GM19240 (cell line): ENCODE data around the gene MYBPC1.
"Not testable (repeated sequence)": the region's sequence is repeated elsewhere in the genome, so short reads cannot be mapped to it uniquely, and the experiment has no call there.

Experiments used
- DNase-seq: peaks from one replicate; pipeline ENCODE4 v3.0.0; 2011; ENCODE audit warnings: low spot score; ENCODE audit not compliant: insufficient read length

The MYBPC1 gene, protein sequence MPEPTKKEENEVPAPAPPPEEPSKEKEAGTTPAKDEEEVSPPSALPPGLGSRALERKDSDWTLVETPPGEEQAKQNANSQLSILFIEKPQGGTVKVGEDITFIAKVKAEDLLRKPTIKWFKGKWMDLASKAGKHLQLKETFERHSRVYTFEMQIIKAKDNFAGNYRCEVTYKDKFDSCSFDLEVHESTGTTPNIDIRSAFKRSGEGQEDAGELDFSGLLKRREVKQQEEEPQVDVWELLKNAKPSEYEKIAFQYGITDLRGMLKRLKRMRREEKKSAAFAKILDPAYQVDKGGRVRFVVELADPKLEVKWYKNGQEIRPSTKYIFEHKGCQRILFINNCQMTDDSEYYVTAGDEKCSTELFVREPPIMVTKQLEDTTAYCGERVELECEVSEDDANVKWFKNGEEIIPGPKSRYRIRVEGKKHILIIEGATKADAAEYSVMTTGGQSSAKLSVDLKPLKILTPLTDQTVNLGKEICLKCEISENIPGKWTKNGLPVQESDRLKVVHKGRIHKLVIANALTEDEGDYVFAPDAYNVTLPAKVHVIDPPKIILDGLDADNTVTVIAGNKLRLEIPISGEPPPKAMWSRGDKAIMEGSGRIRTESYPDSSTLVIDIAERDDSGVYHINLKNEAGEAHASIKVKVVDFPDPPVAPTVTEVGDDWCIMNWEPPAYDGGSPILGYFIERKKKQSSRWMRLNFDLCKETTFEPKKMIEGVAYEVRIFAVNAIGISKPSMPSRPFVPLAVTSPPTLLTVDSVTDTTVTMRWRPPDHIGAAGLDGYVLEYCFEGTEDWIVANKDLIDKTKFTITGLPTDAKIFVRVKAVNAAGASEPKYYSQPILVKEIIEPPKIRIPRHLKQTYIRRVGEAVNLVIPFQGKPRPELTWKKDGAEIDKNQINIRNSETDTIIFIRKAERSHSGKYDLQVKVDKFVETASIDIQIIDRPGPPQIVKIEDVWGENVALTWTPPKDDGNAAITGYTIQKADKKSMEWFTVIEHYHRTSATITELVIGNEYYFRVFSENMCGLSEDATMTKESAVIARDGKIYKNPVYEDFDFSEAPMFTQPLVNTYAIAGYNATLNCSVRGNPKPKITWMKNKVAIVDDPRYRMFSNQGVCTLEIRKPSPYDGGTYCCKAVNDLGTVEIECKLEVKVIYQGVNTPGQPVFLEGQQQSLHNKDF

DNA sequence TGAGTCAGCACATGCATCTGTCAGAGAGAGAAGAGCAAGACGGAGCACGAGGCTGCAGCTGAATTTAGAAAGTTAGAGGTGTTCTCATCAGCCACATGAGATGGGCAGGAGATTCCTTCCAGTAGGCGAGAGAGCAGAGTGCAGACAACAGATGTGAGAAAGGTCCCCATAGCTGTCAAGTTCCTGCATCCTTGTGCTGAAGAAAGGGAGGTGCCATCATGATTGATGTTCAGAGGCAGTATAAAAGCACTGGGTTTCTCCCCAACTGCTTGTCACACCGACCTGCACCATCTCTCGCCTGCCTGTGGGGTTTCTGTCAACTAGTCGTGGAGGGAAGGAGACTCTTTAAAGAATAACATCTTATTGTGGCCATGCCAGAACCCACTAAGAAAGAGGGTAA is at the start of gene MYBPC1:
TSS of gene MYBPC1 (plus strand) at position 272 of the 400 bp plus-strand sequence. CDS start at position 372, 100 bp downstream.
- DNase-seq, result no peak

DNA sequence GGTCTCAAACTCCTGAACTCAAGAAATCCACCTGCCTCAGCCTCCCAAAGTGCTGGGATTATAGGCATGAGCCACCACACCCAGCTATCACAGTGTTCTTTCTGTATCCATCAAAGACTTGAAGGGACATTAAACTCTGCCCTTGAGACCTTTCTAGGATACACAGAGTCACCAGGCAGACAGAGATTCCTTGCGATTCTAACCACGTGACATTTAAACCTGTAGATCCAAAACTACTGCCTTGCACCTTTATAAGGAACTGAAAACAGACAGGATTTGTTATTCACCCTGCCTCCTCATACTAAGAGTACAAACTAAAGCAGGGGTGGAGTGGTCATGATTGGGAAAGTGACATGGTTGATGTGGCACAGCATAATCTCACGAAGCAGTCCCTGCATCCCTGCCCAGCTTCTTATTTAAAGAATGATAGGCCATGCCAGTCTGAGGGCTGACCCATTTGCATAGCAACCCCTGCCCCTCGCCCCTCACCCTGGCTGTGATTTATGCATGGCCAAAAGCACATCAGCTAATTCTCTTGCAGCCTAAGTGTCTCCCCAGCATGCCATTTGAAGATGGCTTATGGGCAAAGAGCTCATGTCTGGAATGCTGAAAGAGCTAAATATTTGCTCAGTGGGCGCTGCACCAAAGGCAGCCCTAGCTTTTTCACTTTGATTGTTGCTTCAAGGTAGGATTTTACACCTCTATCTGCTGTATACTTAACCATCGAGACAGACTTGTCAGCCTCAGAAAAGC is 43.2 kb upstream of the MYBPC1 start:
- no peak for DNase-seq

DNA sequence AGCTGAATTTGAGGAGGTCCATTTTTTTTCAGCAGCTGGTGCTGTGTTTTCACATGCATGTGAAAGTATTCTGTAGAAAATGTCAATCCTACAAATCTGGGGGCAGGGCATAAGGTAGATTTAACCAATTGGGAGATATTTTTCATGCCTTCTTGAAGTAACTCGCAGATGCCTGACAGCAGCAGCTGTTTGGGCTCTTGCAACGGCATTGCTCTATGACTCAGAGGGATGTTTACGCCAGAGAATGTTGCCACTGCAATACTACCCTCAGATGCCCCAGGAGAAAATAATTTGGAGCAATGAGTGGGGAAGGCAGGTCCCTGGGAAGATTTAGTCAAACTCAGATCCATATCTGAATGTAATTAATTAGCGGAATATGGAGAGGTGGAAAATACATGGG is 42.5 kb upstream of the MYBPC1 start:
- no peak for DNase-seq

DNA sequence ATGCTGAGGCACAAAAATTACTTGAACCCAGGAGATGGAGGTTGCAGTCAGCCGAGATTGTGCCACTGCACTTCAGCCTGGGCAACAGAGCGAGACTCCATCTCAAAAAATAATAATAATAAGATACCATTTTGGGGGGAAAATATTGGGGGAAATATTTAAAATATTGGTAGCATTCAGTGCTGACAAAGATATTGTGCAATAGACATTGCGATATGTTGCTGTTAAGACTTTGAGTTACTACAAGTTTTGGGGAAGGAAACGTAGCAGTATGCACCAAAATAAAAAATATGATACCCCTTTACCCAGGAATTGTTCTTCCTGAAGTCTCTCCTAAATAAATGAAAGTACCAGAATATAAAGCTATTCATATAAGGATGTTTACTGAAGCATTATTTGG is 37.7 kb upstream of the MYBPC1 start:
- no peak for DNase-seq

DNA sequence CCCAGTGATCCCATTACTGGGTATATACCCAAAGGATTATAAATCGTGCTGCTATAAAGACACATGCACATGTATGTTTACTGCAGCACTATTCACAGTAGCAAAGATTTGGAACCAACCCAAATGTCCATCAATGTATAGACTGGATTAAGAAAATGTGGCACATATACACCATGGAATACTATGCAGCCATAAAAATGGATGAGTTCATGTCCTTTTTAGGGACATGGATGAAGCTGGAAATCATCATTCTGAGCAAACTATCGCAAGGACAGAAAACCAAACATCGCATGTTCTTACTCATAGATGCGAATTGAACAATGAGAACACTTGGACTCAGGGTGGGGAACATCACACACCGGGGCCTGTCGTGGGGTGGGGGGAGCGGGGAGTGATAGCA is 36.0 kb upstream of the MYBPC1 start:
- not testable (repeated sequence) for DNase-seq

DNA sequence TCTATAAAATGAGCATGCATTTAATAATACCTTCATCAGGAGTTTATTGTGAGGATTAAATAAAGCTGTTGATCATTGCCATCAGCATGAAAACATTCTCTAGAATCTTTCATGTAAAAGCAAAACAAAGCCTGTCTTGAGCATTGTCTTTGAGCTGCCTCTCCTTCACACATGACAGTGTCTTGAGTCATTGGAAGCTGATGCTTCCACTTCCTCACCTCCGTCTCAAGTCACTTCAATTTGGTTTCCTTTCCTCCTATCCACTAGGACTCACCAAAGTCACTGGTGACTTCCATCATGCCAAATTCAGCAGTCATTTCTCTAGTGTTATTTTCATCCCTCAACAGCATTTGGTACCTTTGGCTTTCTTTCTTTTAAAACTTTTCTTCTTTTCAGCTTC is 31.6 kb upstream of the MYBPC1 start:
- no peak for DNase-seq

DNA sequence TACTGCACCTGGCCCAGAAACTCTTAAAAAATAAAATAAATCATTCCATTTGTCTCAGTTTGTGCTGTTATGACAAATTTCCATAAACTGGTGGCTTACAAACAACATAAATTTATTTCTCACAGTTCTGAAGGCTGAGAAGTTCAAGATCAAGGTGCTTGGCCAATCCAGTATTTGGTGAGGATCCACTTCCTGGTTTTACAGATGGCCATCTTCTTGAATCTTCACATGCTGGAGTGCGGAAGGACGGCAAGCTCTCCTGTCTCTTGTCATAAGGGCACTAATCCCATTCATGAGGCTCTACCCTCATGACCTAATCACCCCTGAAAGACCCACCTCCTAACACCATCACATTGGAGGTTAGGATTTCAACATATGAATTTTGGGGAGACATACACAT is 29.9 kb upstream of the MYBPC1 start:
- no peak for DNase-seq

DNA sequence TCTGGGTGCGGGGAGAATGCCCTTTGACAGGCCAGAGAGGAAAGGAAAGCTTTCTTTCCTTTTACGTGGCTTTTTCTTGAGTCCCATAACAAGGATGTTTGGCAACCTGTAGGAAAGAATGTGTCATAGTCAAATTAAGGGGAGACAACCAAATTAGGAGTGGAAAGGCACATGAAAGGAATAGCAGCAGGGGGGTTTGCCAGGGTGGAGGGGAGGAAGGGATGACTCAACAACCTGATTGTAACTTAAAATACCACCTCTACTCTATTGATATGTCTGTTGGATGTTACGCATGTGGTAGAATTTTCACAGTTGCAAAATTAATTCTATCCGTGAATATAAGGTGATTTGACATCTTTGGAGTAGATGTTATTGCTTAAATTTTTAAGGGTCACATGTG is 28.5 kb upstream of the MYBPC1 start:
- DNase-seq, result no peak

DNA sequence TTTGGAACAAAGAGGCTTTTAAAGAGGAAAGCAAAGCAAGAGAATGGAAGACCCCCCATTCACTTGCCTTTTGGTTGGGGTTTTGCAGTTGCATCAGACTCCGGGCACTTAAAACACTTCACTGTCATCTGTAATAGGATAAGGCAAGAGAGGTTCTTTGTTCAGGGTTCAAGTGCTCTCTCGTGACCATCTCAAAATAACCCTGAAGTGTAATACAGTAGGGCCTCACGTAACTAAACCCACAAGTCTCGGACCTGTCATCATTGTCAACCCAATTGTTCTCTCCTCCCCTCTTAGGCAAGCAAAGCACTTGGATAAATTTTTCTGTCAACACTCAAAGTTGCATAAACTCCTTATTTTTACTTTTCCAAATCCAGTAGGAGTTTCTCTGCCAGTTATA is 26.9 kb upstream of the MYBPC1 start:
- DNase-seq, result no peak

DNA sequence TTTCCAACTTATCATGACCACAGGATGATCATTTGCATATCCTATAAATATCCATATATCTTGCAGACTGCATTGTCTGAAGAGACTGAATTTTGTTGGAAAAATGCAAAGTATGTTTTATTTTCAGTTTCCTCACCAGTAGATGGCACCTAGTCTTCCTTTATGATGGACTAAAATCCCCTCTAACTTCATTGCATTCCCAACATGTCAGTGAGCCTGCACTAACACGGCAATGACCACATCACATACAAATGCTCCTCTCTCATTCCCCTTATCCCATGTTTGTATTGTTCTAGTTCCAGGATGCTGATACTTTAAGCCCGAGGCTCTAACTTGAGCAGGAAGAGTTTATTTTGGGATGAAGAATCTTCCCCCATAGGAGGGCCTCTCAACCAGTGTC is 24.7 kb upstream of the MYBPC1 start:
- no peak for DNase-seq

DNA sequence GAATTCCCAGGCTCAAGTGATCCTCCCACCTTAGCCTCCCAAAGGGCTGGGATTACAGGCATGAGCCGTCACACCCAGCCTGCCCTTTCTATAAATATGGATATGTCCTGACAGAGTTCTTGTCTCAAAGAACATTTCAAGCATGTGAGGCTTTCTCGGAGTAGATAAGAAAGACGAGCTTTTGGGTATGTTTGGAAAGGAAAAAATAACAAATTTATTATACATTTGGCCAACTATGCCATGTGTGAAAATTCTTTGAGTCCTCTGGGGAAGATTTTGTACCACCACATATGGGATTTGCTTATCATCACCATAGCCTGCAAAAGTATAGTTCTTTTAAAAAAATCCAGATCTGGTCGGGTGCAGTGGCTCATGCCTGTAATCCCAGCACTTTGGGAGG is 23.7 kb upstream of the MYBPC1 start:
- DNase-seq, result no peak

DNA sequence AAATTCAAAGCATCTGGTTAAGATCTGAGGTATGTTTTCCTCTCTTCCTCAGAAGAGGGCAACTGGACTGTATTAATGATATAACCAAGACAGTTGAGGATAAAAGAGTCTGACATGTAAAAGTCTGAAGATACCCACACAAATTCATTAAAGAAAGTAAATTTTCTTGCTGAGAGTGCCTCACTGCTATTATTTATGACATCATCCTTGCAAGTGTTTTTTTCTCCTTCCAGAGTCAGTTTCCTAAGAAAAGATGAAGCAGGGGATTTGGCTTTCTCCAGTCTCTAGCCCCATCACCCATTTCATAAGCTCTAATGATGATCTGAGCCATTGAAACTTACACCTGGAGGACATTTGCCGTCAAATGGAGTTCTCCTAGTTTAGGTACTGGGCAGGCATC is 21.0 kb upstream of the MYBPC1 start:
- DNase-seq, result no peak

DNA sequence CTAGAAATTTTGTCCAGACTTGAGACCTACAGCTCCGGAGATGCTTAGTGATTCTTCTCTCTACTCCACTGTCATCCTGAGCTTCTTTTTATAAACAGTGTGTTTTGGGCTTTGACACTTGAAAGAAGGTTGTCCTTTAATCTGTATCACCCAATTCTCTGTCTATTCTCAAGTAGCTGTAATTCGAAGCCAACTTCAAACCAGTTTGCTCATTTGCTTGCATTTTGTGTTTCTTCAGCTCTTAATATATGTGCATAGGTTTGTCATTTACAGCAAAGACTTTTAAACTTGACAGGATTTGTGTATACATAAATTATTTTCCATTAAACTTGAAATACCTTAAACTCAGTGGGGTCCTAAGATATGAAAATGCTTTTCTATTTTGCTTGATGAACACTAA is 16.4 kb upstream of the MYBPC1 start:
- DNase-seq, result no peak

DNA sequence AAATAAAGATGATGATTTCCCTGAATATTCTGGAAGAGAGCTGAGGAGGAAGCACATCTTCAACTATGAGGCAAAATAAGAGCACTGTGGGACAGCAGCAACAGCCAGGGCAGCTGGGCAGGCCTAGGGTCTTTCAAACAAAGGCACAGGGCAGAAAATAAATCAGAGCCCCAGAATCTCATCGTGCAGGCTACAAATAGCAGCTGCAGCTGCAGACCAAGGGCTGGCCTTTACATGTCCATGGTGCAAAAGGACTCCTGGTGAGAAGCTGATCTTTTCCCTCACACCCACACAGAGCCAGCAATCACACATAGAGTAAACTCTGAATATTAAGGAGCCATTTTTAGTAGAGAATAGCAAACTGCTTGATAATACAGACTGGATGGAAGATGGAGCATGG is 13.6 kb upstream of the MYBPC1 start:
- no peak for DNase-seq

DNA sequence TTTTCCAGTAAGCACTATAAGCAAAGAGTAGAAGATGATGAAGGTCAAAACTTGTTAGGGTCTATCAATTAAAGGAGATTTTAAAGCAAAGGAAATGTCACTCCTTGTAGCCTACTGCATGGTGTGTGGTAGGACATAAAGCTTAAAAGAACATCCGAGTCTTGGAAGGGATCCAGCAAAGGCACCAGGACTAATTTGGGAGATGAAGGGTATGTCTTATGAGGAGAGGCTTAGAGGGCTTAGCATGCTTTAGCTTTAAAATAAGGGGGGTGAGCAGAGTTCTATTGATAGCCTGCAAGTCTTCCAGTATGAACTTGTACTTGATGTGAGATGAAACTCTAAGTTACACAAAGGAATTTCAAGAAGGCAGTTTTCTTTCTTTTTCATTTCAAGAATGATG is 11.8 kb upstream of the MYBPC1 start:
- DNase-seq, result no peak

DNA sequence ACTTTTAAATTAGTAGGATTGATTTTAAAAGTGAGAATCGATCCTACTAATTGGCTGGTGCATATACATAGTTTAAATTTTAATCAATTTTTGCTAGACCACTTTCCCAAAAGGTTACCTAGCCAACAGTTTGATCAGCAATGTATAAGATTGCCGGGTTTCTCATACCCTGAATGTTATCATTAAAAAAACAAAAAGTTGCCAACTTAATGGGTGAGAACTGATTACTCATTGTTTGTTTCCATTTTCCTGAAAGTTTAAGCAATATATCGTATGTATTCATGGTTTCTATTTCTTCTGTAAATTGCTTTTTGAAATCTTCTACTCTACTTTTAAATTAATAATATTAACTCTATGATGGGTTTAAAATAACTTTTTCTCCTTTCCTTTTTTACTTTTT is 4.4 kb upstream of the MYBPC1 start:
- no peak for DNase-seq

DNA sequence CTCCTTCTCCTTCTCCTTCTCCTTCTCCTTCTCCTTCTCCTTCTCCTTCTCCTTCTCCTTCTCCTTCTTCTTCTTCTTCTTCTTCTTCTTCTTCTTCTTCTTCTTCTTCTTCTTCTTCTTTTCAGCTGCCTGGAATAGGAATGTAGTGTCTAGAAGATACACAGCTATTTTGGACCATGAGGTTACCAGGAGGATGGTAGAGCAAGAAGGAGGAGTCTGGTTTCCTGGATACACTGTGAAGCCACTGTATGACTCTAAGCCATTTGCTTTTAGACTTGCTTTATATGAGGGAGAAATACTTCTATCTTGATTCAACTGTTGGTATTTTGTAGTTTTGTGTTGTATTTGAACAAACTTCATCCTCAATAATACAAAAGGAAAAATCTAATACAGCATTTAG is 3.0 kb upstream of the MYBPC1 start:
- DNase-seq, result no peak

DNA sequence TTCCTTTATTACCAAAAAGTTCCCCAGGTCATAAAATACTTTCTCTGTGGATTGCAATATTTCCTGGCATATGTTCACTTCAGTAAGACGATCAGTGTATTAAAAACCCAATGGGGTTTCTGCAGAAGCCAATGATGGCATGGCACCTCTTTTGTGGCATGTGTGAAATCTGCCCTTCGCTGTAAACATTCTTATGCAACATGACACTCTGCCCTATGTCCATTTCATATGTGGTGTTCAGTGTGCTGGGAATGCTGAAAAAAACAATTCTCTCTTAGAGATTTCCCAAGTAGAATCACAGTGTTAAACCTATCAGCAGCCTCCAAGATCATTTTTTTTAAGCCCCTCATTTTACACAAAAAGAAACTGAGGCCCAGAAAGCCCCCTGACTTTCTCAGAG is 2.3 kb upstream of the MYBPC1 start:
- no peak for DNase-seq

DNA sequence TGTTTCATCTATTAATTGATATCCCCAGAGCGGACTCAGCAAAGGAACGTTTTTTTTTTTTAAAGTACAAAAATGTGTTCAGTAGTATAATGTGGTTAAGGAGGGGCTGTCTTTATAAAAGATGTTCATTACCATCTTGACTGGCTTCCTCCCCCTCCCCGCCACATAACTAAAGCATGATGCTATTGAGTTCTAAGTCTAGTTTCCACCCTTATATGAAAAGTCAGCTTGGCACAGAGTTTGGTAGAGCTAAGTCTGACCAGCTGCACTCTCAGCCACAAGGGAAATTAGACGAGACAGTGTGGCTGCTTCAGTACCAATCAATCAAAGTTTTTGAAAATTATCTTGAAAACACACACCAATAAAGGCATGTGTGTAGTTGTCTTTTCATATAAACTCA is 1.9 kb upstream of the MYBPC1 start:
- DNase-seq, result no peak

DNA sequence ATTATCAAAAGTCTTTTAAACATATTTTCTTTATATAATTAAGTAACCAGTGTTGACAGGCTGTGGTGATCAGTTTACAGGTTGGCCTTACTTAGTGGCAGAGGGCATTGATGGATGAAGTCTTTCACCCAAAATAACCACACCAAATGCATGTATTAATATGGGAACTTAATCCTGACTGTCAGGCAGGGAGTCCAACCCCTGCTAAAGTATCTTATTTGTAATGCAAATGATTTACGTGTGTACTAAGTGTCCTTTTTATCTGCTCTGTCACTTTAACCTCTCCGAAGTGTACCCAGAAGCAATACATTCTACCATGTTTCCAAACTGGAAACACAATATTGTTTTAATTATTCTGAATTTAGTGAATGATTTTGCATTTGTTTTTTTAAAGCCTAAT is 1.4 kb downstream of the MYBPC1 start:
- DNase-seq, result no peak

DNA sequence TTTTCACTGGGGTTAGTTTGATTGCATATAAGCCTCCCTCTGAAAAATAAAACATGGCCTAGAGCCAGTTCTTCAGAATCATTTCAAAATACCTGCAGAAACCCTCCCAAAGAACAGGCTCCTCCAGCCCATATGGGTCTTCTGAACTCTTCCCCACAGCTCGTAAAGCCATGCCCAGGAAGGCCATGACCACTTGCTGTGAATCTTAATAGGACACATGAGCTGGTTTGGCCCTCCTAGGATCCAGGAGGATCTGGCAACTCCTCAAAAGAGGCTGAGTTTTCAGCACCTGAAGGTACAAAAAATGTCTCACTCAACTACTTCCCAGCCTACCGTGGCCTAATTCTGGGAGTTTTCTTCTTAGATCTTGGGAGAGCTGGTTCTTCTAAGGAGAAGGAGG is 2.4 kb downstream of the MYBPC1 start:
- DNase-seq, result no peak
